Astrocyte of the spinal cord (primary cell): Measurements from ENCODE around the gene ATXN7L3B.

Source experiments
- DNase-seq: peaks from one replicate; pipeline ENCODE4 v3.0.0; 2011; ENCODE audit warnings: low read depth, low spot score
- H3K4me3 ChIP-seq: 2 replicates; pipeline ENCODE4 v1.5.1; 2011; ENCODE audit warnings: low read depth, mild to moderate bottlenecking, low read length, moderate library complexity
- in situ Hi-C: cut with HindIII; loops from 2 replicates; pipeline ENCODE4 v1.10.0; 2017; ENCODE audit warnings: low sequenced_read_pairs
- TF ChIP-seq, protein P1 (sequence below): IDR thresholded peaks from 2 replicates; pipeline ENCODE4 v1.5.1; 2012; ENCODE audit warnings: low read depth, mild to moderate bottlenecking, low read length, inconsistent platforms

The ATXN7L3B gene

DNA sequence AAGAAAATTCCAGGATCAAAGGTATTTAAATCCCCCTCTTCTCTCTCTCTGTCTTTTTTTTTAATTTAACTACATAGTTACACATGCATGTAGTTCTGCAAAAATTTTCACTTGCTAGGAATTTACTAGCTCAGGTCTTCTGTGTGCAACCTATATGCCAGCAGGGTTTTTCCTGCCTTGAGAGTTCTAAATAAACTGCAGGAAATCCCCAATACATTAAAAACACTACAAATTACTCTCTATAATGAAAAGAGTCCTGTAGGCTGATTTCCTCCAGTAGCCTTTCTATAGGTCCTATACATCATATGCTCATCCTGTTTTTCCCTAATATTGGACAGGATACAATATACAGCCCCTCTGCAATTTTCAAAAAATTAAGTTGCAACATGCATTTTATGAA lies 27.7 kb upstream of the ATXN7L3B start:
- H3K4me3 ChIP-seq: no peak overlapping the region
- in situ Hi-C loops: no loop called here
- TF ChIP-seq, protein P1, sequence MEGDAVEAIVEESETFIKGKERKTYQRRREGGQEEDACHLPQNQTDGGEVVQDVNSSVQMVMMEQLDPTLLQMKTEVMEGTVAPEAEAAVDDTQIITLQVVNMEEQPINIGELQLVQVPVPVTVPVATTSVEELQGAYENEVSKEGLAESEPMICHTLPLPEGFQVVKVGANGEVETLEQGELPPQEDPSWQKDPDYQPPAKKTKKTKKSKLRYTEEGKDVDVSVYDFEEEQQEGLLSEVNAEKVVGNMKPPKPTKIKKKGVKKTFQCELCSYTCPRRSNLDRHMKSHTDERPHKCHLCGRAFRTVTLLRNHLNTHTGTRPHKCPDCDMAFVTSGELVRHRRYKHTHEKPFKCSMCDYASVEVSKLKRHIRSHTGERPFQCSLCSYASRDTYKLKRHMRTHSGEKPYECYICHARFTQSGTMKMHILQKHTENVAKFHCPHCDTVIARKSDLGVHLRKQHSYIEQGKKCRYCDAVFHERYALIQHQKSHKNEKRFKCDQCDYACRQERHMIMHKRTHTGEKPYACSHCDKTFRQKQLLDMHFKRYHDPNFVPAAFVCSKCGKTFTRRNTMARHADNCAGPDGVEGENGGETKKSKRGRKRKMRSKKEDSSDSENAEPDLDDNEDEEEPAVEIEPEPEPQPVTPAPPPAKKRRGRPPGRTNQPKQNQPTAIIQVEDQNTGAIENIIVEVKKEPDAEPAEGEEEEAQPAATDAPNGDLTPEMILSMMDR: no peak
- no peak for DNase-seq

GRCh38 chr12:74514098-74514872 lies 23.4 kb upstream of the ATXN7L3B start:
- in situ Hi-C loops: no loop called here
- DNase-seq: no peak
- TF ChIP-seq, protein P1: no peak
- no peak overlapping the region for H3K4me3 ChIP-seq

DNA sequence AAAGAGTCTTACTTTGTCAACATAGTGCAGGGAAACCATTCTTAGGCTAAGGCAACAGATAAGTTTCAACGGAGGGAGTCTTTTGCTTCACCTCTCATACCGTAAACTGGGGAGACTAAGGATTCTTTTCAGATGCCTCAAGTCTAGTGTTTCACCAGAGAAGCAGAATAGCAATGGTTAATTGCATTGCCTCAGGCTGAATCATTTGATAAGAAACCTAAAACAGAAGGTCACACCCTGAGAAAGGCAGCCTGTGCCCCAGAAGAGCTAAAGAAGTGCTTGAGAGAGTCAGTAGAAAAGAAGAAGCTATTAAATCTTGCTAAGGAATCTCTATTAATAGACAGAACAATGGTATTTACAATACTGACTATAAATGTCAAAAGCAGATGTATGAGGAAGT lies 21.8 kb upstream of the ATXN7L3B start:
- no peak for DNase-seq
- in situ Hi-C loops: no loop called here
- TF ChIP-seq, protein P1: no peak
- no peak overlapping the region for H3K4me3 ChIP-seq

- TF ChIP-seq, protein P1: no peak
- in situ Hi-C loops: no loop called here
- H3K4me3 ChIP-seq: no peak overlapping the region
Observed at GRCh38 chr12:74526535-74526934, 11.1 kb upstream of the ATXN7L3B start.

DNA sequence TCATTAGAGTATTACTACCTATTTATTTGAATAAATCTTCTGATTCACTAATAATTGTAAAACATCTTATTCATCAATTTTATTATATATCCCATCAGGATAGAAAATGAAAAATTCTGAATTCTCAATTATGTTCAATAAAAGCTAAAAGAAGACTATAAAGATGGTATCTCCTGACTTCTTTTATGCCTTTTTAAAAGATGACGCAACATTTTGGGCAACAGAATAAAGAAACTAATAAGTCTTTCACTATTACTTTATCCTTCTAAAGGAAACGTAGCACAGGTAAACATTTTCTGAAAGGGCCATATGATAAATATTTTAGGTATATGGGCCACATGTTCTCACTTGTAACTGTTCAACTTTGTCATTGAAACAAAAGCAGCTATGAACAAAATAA lies 10.1 kb upstream of the ATXN7L3B start:
- H3K4me3 ChIP-seq: no peak overlapping the region
- no peak for DNase-seq
- TF ChIP-seq, protein P1: no peak
- in situ Hi-C loops: no loop called here

More at GRCh38 chr12:74526535-74526934, 11.1 kb upstream of the ATXN7L3B start:
- DNase-seq: no peak

GRCh38 chr12:74530676-74531075 lies 7.0 kb upstream of the ATXN7L3B start:
- no peak overlapping the region for H3K4me3 ChIP-seq
- in situ Hi-C loops: no loop called here
- no peak for DNase-seq
- TF ChIP-seq, protein P1: no peak
